HCT116 (cell line): ENCODE data around the gene ZC3H13. TPM values are rescaled to one million over a fixed set of nuclear protein-coding genes. Genes with fewer than 3 reads are reported as not detected.

Experiments used
- ATAC-seq: fragments of 200-7000 bp; cut with Tn5 transposase; 2 replicates; pipeline ENCODE4 v1.9.1; 2020; ENCODE audit warnings: mild to moderate bottlenecking, moderate library complexity
- BruUV-seq: library from RNA; stranded (reverse); fragments of 400-500 nt; replicated peaks from 2 replicates; lab custom pipeline; 2021; lab: Mats Ljungman, UMichigan
- CTCF ChIA-PET: fragments of 300-600 bp; sonication (Branson Sonifier 250); formaldehyde crosslinking; loops from one replicate; lab custom pipeline; 2021; ENCODE audit warnings: antibody characterized with exemption; lab: Charles Lee
- POLR2A ChIA-PET: fragments of 300-600, 350-600 bp; sonication (Branson Sonifier 250); formaldehyde crosslinking; loops from one replicate; lab custom pipeline; 2021; ENCODE audit warnings: antibody characterized with exemption; lab: Charles Lee
- RAD21 ChIA-PET, 2 experiments: fragments of 300-600 bp; sonication (Branson Sonifier 250); formaldehyde crosslinking; loops; one replicate each; lab custom pipeline; 2023; ENCODE audit warnings: low total read pairs in 2 of 2; ENCODE audit not compliant: uncharacterized antibody in 2 of 2, unreplicated experiment in 2 of 2, low non-redundant PET in 1 of 2; lab: Charles Lee
- DNase-seq: peaks from one replicate; pipeline ENCODE4 v3.0.0-alpha.2; 2010; ENCODE audit warnings: low read depth, low spot score
- H2AFZ ChIP-seq: fragments of 200-600 bp; shearing (Covaris generic), sonication (generic); 2 replicates; pipeline ENCODE4 v1.6.1; 2017; ENCODE audit warnings: low read depth, mixed run types, mixed read lengths, antibody characterized with exemption, low read length; ENCODE audit not compliant: poor library complexity, severe bottlenecking
- H3K27ac ChIP-seq: 2 replicates; pipeline ENCODE4 v1.5.1; 2012; ENCODE audit warnings: low read depth, low read length
- H3K27me3 ChIP-seq: fragments of 200-600 bp; sonication (generic); 2 replicates; pipeline ENCODE4 v1.6.1; 2016; ENCODE audit warnings: mixed run types, low read length, mixed read lengths; ENCODE audit not compliant: insufficient read depth
- H3K36me3 ChIP-seq, 2 experiments: fragments of 200-500 bp in 1 of 2; fragments of 200-600 bp in 1 of 2; sonication (Bioruptor generic) in 1 of 2; sonication (generic) in 1 of 2; 2 replicates each; pipeline versions ENCODE4 v1.5.1 to v1.6.1; 2014 to 2016; ENCODE audit warnings: low read length in 2 of 2, inconsistent platforms in 1 of 2, mixed read lengths in 1 of 2, mixed run types in 1 of 2; ENCODE audit not compliant: insufficient read depth in 2 of 2, control insufficient read depth in 1 of 2
- H3K4me1 ChIP-seq, 2 experiments: fragments of 200-600 bp in 1 of 2; sonication (generic) in 1 of 2; 2 replicates each; pipeline versions ENCODE4 v1.5.1 to v1.6.1; 2012 to 2017; ENCODE audit warnings: low read length in 2 of 2, inconsistent platforms in 1 of 2, mild to moderate bottlenecking in 1 of 2, mixed read lengths in 1 of 2, mixed run types in 1 of 2, moderate library complexity in 1 of 2; ENCODE audit not compliant: insufficient read depth in 2 of 2, control insufficient read depth in 1 of 2
- H3K4me2 ChIP-seq: fragments of 200-600 bp; sonication (generic); 2 replicates; pipeline ENCODE4 v1.6.1; 2017; ENCODE audit warnings: mixed run types, low read length, mixed read lengths
- H3K4me3 ChIP-seq, 2 experiments: fragments of 200-600 bp in 1 of 2; sonication (generic) in 1 of 2; replicated peaks in 1 of 2; 2 replicates each; pipeline ENCODE4 v1.5.1; 2011 to 2016; ENCODE audit warnings: low read length in 2 of 2, control low read depth in 1 of 2, low read depth in 1 of 2, mild to moderate bottlenecking in 1 of 2, mixed read lengths in 1 of 2, mixed run types in 1 of 2
- H3K79me2 ChIP-seq: fragments of 200-600 bp; sonication (generic); 2 replicates; pipeline ENCODE4 v1.6.1; 2017; ENCODE audit warnings: mild to moderate bottlenecking, mixed run types, low read length, moderate library complexity, mixed read lengths; ENCODE audit not compliant: insufficient read depth
- H3K9ac ChIP-seq: fragments of 200-600 bp; sonication (generic); 2 replicates; pipeline ENCODE4 v1.6.1; 2016; ENCODE audit warnings: low read length, mixed read lengths
- H3K9me2 ChIP-seq: fragments of 200-600 bp; sonication (generic), shearing (Covaris generic); 2 replicates; pipeline ENCODE4 v1.6.1; 2017; ENCODE audit warnings: mixed run types, mild to moderate bottlenecking, moderate library complexity; ENCODE audit not compliant: insufficient read depth
- H3K9me3 ChIP-seq, 2 experiments: fragments of 200-500 bp in 1 of 2; fragments of 200-600 bp in 1 of 2; sonication (Bioruptor generic) in 1 of 2; sonication (generic) in 1 of 2; 2 replicates each; pipeline ENCODE4 v1.6.1; 2014 to 2017; ENCODE audit warnings: low read length in 2 of 2, mixed read lengths in 2 of 2, inconsistent platforms in 1 of 2, low read depth in 1 of 2, mild to moderate bottlenecking in 1 of 2, mixed run types in 1 of 2, moderate library complexity in 1 of 2; ENCODE audit not compliant: control insufficient read depth in 1 of 2, insufficient read depth in 1 of 2
- H4K20me1 ChIP-seq: fragments of 200-600 bp; sonication (generic), shearing (Covaris generic); 2 replicates; pipeline ENCODE4 v1.6.1; 2017; ENCODE audit warnings: mixed run types, mild to moderate bottlenecking, moderate library complexity; ENCODE audit not compliant: insufficient read depth
- CBX3 ChIP-seq: IDR thresholded peaks from 2 replicates; pipeline ENCODE4 v1.6.1; 2012; ENCODE audit warnings: low read depth
- CEBPB ChIP-seq: IDR thresholded peaks from 2 replicates; pipeline ENCODE4 v1.6.1; 2012; ENCODE audit warnings: low read depth
- ELF1 ChIP-seq: IDR thresholded peaks from 2 replicates; pipeline ENCODE4 v1.6.1; 2012; ENCODE audit warnings: low read depth, borderline replicate concordance
- EZH2phosphoT487 ChIP-seq: fragments of 200-600 bp; IDR thresholded peaks from 2 replicates; pipeline ENCODE4 v1.6.1; 2018; ENCODE audit warnings: antibody characterized with exemption, borderline replicate concordance
- JUND ChIP-seq: IDR thresholded peaks from 2 replicates; pipeline ENCODE4 v1.6.1; 2012
- POLR2A ChIP-seq: IDR thresholded peaks from 2 replicates; pipeline ENCODE4 v1.7.0; 2011; ENCODE audit warnings: borderline replicate concordance; ENCODE audit not compliant: insufficient read depth, insufficient read length; ENCODE audit errors: extremely low read depth
- POLR2AphosphoS5 ChIP-seq: IDR thresholded peaks from 2 replicates; pipeline ENCODE4 v1.6.1; 2011; ENCODE audit warnings: mild to moderate bottlenecking, low read depth, low read length, moderate library complexity
- REST ChIP-seq: IDR thresholded peaks from 2 replicates; pipeline ENCODE4 v1.6.1; 2012; ENCODE audit warnings: low read depth
- SIN3A ChIP-seq: IDR thresholded peaks from 2 replicates; pipeline ENCODE4 v1.6.1; 2012; ENCODE audit warnings: low read depth
- SP1 ChIP-seq: IDR thresholded peaks from 2 replicates; pipeline ENCODE4 v1.6.1; 2012; ENCODE audit warnings: low read depth
- SRF ChIP-seq: IDR thresholded peaks from 2 replicates; pipeline ENCODE4 v1.6.1; 2012; ENCODE audit warnings: low read depth
- TCF7L2 ChIP-seq: IDR thresholded peaks from 2 replicates; pipeline ENCODE4 v1.7.0; 2011; ENCODE audit warnings: borderline replicate concordance, inconsistent platforms; ENCODE audit not compliant: insufficient read depth, insufficient read length; ENCODE audit errors: extremely low read depth
- ZFX ChIP-seq: fragments of 450-650 bp; IDR thresholded peaks from 2 replicates; pipeline ENCODE4 v1.6.1; 2017
- ZNF274 ChIP-seq: fragments of 200-500 bp; sonication (Bioruptor generic); IDR thresholded peaks from 2 replicates; pipeline ENCODE4 v1.6.1; 2014; ENCODE audit warnings: mild to moderate bottlenecking, low read depth, low read length, inconsistent platforms
- intact Hi-C: fragments of 100-400 bp; cut with micrococcal nuclease; formaldehyde crosslinking; loops from 2 replicates; pipeline ENCODE4 v1.10.0; 2022
- total RNA-seq: library from RNA; stranded (reverse); gene quantifications from one replicate; pipeline ENCODE4 v1.2.1, GENCODE V29; 2021; ENCODE audit not compliant: unreplicated experiment
- TF ChIP-seq, protein P1 (sequence below): IDR thresholded peaks from 2 replicates; pipeline ENCODE4 v1.6.1; 2011; ENCODE audit warnings: mild to moderate bottlenecking, low read length, moderate library complexity; ENCODE audit not compliant: insufficient replicate concordance; ENCODE audit errors: extremely low read depth
- TF ChIP-seq, protein P2 (sequence below): IDR thresholded peaks from 2 replicates; pipeline ENCODE4 v1.6.1; 2012

The ZC3H13 gene
- total RNA-seq, 1 experiment from 2014 or later = 37.9 TPM

GRCh38 chr13:46043647-46044046 lies 8.9 kb downstream of the ZC3H13 start:
- no peak overlapping the region for H3K4me3 ChIP-seq
- intact Hi-C loops = no loop called here
- peaks cover 5% of the 10 kb centered on the region in 2 experiments; a peak in 2 of 4 replicates for H3K36me3 ChIP-seq
- ChIA-PET POLR2A (no interaction called here), CTCF (no interaction called here), RAD21 (no interaction called here)
- no peak overlapping the region for H3K9ac ChIP-seq
- no peak overlapping the region for H2AFZ ChIP-seq
- peaks cover 75% of the 10 kb centered on the region for H3K79me2 ChIP-seq
- no peak overlapping the region for H3K4me2 ChIP-seq
- no peak for DNase-seq
- no TSS peak for BruUV-seq
- H3K27ac ChIP-seq = no peak overlapping the region
- no peaks in the 10 kb centered on the region for H3K4me1 ChIP-seq
- H3K27me3 ChIP-seq = no peaks in the 10 kb centered on the region
- no peak for ATAC-seq
- H3K9me3 ChIP-seq = no peaks in the 10 kb centered on the region
- TF ChIP-seq POLR2A (no peak), SRF (no peak), REST (no peak), POLR2AphosphoS5 (no peak), SP1 (no peak), ZNF274 (no peak), JUND (no peak), ELF1 (no peak), ZFX (no peak), CEBPB (no peak), CBX3 (no peak), TCF7L2 (no peak), EZH2phosphoT487 (no peak), SIN3A (no peak)
- TF ChIP-seq, protein P1, sequence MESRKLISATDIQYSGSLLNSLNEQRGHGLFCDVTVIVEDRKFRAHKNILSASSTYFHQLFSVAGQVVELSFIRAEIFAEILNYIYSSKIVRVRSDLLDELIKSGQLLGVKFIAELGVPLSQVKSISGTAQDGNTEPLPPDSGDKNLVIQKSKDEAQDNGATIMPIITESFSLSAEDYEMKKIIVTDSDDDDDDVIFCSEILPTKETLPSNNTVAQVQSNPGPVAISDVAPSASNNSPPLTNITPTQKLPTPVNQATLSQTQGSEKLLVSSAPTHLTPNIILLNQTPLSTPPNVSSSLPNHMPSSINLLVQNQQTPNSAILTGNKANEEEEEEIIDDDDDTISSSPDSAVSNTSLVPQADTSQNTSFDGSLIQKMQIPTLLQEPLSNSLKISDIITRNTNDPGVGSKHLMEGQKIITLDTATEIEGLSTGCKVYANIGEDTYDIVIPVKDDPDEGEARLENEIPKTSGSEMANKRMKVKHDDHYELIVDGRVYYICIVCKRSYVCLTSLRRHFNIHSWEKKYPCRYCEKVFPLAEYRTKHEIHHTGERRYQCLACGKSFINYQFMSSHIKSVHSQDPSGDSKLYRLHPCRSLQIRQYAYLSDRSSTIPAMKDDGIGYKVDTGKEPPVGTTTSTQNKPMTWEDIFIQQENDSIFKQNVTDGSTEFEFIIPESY = no peak
- TF ChIP-seq, protein P2, sequence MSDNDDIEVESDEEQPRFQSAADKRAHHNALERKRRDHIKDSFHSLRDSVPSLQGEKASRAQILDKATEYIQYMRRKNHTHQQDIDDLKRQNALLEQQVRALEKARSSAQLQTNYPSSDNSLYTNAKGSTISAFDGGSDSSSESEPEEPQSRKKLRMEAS = no peak
- H4K20me1 ChIP-seq = peaks cover 4% of the 10 kb centered on the region; the same call in 1 of the 2 replicates
- H3K9me2 ChIP-seq = no peaks in the 10 kb centered on the region
